VCaP (cell line): Measurements from ENCODE around the gene MYCBP2.

Experiments used
- H3K27ac ChIP-seq: fragments of 450-650 bp; 2 replicates; pipeline ENCODE4 v1.5.1; 2017
- CTCF ChIP-seq: fragments of 450-650 bp; conservative IDR thresholded peaks from 2 replicates; pipeline ENCODE4 v1.5.1; 2017; ENCODE audit warnings: mild to moderate bottlenecking, moderate library complexity

The MYCBP2 gene

GRCh38 chr13:77177646-77178045 is 149.2 kb downstream of the MYCBP2 start:
- no peak overlapping the region for H3K27ac ChIP-seq
- TF ChIP-seq CTCF, result no peak

- TF ChIP-seq CTCF, result no peak
These were observed 150.5 kb downstream of the MYCBP2 start for GRCh38 chr13:77176350-77176749.

GRCh38 chr13:77172650-77173049 is 154.2 kb downstream of the MYCBP2 start:
- no peak overlapping the region for H3K27ac ChIP-seq
- TF ChIP-seq CTCF, result no peak

More at GRCh38 chr13:77176350-77176749, 150.5 kb downstream of the MYCBP2 start:
- no peak overlapping the region for H3K27ac ChIP-seq

- H3K27ac ChIP-seq, result peak overlapping the region; percentile 20
- no peak for TF ChIP-seq CTCF
These were observed 155.4 kb downstream of the MYCBP2 start for GRCh38 chr13:77171451-77171850.

GRCh38 chr13:77168237-77168636 is 158.7 kb downstream of the MYCBP2 start:
- no peak for TF ChIP-seq CTCF
- H3K27ac ChIP-seq, result peak overlapping the region; percentile 33

- no peak overlapping the region for H3K27ac ChIP-seq
- TF ChIP-seq CTCF, result no peak
These were observed 176.2 kb downstream of the MYCBP2 start for GRCh38 chr13:77150651-77151050.

- no peak for TF ChIP-seq CTCF
- H3K27ac ChIP-seq, result peak overlapping the region; percentile 56
These were observed 183.5 kb downstream of the MYCBP2 start for GRCh38 chr13:77143431-77143830.

GRCh38 chr13:77139306-77139705 is 187.6 kb downstream of the MYCBP2 start:
- TF ChIP-seq CTCF, result no peak

More at GRCh38 chr13:77139306-77139705, 187.6 kb downstream of the MYCBP2 start:
- no peak overlapping the region for H3K27ac ChIP-seq
